HG03354 (cell line): ENCODE data around the gene SPTLC3.
"Not testable (repeated sequence)": the region's sequence is repeated elsewhere in the genome, so short reads cannot be mapped to it uniquely, and the experiment has no call there.

ENCODE experiments used
- ATAC-seq: cut with Tn5 transposase; IDR thresholded peaks from one replicate; pipeline ENCODE4 v1.9.1; 2021; ENCODE audit warnings: mild to moderate bottlenecking; ENCODE audit not compliant: unreplicated experiment, poor library complexity, severe bottlenecking

Gene SPTLC3

DNA sequence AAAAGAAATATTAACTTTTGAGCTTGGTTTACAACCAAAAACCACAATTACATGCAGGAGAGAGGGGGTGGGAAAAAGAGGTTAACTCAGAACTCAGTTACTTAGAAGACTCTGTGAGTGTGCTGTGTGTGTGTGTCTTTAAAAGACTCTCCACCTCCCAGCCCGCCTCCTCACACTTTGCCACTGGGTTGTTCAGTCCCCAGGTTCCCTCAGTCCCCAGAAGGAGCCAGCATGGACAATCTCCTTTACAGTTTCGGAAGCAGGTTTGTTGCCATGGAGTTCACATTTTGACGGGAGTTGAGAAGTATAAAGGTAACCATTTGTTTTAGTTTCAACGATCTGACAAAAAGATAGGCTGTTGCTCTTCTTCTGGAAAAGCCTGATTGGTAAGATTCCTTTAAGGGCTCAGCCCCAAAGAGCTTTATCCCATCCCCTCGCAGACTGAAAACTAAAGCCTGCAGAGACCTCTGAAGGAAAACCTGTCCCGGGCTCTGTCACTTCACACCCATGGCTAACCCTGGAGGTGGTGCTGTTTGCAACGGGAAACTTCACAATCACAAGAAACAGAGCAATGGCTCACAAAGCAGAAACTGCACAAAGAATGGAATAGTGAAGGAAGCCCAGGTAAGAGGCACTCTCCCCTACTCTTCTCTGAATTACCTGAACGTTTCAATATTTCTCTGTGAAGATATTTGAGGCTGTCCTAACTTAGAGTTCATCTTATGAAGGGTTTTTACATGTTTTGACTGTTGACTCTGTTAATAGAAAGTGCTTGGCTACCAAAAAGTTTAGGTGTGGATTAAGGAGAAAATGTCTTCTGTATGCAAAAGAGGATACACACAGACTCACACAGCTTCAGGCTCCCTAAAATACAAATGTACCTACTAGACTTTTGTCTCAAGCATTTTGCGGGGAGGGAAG, at the start of gene SPTLC3:
Gene SPTLC3 (plus strand): TSS at position 212 of the 921 bp plus-strand sequence. CDS start 296 bp downstream, at position 508.
- ATAC-seq: peak; percentile 38

DNA sequence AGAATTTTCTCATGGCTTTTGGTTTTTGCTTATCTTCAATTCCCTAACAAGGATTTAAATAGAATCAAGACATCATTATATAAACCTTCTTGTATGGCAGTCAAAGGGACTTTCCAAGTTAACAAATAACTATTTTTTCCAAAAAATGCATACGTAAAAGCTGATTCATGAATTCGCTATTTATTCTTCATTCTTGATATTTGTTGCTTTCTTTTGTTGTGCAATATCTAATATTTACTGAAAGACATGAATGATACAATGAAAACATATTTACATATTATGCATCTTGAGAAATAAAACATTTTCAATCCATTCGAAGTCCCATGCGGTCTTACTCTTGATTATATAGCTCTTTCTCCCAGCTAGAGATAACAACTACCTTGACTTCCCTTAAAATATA, 47.0 kb upstream of the SPTLC3 start:
- no peak for ATAC-seq

DNA sequence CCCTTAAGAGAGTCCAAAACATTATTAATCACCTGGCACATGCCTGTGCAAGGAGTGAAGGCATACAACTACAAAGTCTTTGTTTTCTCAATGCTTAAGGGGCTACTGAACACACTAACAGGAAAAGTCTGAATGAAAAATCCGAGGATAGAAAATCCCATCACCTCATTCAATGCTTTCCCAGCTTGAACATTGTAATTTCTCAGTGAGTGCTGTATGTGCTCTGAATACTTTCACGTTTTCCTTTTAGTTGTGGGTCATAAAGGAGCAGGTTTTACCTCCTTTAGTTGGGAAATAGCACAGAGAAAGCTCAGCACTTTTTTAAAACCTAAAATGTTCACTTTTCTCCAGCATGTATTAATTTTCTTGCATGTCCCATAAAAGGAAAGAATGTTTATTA, 45.9 kb upstream of the SPTLC3 start:
- no peak for ATAC-seq

DNA sequence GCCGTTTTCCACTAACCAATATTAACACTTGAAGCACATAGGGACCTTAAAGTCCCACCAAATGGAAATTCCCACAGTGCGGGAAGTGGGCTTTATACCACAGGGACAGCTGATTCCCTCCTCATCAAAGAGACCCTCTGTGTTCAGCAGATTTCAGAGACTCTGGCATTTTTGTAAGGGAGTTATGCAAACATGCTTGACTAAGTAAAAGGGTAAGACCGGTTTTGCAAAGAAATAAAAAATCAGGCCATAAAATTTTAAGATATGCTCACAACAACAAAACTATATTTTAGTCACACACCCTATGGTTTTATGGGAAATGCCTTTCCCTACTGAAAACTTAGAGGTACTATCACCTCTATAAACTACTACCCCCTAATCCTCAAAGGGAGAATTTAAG, 45.4 kb upstream of the SPTLC3 start:
- no peak for ATAC-seq

DNA sequence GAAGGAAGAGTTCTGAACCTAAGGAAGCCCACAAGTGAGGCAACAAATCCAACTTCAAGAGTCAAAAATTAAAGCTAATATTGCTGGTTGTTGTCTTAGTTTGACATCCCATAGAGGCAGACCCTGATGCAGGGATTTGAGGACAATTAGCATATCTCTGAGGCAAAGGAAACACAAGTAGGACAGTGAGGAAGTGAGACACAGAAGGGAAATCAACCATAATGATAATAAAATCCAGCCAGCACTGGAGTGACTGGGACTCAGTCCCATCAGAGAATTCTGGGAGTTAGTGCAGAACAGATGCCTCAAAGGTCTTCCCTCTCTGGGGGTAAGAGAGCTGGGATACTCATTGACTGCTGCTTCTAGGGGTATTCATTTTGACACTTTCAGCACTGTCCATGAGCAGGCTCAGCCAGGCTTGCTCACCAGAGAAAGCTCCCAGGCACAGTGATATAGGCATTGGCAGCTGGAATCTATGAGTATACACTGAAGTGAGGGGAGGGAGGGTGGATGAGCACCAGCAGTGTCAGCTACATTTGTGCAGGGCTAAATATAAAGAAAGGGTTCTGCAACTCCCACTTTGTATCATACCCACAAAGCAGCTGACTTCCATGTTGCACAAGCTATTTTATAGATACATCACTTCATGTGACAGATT, 43.4 kb upstream of the SPTLC3 start:
- no peak for ATAC-seq

DNA sequence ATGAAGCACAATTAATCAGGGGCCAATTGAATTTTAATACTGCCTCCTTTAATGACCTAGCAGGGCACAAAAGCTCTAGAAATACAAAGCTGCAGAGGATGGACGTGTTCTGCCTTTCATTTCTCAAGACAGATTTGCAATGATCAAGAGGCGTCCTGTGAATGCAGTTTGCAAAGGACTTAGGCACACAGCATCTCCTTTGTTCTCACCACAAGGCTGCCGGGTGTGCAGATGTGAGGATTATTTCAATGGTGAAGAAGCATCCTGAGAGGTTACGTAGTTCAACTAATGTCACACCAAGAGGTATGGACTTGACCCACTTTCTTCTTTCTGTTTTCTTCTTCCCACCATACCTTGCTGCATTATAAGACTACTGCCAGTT, 42.9 kb upstream of the SPTLC3 start:
- no peak for ATAC-seq

DNA sequence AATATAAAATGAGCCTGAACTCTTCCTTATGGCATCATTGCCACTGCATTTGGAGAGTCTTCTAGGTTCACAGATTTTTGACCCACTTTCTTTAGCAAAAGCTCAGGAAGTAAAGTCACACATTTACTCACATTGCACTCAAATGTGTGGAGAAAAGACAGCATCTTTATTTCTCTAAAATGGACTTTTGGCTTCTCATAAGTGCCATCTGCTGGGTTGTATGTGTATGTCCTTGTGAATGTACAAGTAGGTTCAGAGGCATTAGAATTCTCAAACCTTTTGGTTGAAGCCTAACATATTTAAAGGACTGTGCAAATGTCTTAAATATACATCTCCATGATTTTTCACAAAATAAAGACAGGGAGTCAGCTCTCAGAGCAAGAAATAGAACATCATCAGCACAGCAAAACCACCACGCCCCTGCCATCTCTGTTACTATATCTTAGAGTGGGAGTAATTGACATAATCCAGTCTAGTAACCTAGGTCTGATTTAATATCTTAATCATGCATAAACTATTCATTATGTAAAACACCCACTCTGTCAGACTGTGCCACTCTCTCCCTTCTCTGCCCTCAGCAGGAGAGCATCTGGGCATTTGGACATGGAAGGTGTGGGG, 42.2 kb upstream of the SPTLC3 start:
- ATAC-seq: no peak

DNA sequence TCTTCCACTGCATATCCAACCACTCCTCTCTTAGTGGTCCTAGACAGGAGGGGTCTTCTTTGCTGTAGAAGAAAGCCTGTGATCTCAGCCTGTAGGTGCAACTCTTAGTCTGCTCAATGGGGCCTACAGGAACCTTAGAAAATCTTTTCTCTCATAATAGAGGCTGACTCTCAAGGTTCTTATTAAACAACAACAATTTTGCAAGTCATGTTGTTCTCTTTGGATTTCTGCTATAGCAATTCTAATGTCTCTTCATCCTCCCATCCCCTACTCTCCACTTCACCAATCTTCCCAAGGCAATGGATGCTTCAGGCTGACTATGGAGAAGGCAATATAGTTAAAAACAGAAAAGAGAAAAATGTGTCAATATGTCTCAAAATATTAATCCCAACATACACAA, 40.8 kb upstream of the SPTLC3 start:
- no peak for ATAC-seq

DNA sequence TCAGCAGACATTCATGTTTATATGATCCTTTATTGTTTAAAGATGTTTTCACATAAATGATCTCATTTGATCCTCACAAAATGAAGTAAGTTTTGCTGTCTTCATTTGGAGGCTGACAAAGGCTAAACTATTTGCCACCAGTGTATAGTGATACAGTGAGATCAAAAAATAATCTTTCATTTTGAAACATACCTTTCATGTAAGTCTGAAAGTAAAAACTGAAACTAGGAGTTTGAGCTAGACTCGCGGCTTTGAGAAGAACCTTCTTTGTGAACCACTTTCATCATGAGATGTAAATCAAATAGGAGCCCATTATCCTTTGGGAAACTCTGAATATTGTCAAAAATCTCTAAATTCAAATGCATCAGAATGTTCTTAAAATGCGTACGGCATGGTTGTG, 40.3 kb upstream of the SPTLC3 start:
- ATAC-seq: no peak

DNA sequence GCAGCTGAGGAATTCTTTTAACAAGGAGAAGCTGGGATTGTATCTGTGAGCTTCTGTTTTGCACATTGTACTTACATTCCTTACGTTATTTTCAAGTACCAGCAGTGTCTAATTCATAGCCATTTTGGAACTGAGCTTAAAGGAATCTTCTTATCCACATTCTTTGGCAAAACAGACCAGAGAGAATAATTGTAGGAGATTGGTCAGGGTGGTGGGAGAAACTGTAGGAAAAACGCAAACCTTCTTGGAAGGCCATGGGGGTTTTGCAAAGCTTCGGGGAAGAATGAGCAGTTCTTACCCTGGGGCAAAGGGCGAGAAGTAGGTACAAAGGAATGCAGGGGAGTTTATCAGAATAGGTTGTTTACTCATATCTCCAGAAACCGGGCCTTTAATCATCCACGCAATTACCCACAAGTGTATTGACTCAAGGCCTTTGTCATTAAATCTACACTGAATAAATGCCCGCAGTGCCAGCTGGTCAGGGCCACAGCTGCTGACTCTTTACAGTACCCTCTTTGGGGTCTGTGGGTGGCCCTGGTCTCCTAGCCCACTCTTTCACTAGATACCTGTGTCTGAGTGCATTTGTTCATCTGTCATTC, 39.6 kb upstream of the SPTLC3 start:
- no peak for ATAC-seq

DNA sequence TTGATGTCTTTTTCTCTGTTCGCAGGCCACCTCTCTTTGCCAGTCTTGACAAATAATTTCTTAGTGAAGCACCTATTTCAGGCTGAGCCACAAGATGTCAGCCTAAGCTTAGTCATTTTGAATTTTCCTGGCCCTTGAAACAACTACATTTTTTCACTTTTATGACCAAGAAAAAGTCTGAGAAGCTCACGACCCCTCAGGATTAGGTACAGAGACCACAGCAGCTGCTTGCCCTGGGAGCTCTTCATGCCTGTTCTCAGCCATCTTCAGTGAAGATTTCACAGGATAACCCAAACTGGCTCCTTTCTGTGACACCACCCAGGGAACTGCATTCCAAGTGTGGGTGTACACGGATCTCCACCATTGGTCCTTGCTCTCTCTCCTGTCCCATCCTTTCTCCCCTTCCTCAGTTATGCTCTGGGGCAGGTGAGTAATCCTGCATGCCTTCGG, 38.4 kb upstream of the SPTLC3 start:
- no peak for ATAC-seq

DNA sequence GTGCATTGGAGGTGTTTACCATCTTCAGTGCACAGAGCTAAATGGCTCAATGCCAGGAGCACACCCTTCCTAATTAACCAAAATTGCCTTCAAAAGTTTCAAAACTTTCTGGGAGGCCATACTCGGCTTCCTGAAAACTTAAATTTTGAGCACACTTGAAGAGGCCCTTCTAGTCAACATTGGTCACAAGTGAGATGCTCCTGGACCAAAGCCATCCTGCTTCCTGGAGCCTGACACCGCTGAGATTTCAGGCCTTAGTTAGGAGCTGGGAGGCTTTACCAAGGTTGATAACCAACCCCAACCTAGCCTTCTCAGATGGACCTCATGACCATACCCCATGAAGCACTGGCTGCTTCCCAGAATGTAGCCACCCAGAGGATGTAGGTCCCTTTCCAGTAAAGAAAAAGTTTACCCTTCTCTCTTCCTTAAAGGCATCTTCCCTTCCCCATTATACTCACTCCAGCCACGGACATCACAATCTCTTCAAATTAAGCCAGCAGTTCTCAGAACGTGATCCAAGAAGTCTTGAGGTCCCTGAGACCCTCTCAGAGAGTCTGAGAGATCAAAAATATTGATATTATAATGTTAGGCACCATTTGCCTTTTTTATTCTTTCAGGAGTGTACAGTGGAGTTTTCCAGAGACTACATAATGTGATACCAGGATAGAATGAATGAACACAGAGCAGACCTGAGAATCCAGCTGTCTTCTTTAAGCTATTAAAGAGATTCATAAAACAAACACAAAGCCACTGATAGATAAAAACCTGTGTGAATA, 32.8 kb upstream of the SPTLC3 start:
- ATAC-seq: no peak

DNA sequence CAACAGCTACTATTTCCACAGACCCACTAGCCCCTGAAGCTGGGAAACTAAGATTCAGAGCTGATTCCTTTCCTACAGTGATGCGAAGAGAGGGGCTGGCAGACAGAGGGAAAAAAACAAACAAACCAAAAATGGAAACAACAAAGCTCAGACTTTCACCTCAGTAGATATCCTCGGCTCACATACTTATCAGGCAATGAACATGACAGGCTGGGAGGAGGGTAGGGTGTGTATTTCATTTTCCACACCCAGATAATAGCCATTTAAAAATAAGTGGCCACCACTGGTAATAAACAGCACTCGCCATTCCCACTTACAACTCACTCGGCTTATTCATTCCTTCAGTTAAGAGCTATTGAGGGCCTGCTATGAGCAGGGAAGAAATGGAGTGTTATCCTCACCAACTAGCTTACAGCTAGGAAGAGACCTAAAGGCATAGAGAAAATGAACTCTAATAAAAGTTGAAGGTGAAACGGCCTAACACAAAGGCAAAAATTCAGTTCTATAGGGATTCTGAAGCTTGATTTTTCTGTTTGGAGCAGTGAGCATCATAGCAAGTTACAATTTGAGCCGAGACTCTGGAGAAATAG, 32.0 kb upstream of the SPTLC3 start:
- no peak for ATAC-seq

DNA sequence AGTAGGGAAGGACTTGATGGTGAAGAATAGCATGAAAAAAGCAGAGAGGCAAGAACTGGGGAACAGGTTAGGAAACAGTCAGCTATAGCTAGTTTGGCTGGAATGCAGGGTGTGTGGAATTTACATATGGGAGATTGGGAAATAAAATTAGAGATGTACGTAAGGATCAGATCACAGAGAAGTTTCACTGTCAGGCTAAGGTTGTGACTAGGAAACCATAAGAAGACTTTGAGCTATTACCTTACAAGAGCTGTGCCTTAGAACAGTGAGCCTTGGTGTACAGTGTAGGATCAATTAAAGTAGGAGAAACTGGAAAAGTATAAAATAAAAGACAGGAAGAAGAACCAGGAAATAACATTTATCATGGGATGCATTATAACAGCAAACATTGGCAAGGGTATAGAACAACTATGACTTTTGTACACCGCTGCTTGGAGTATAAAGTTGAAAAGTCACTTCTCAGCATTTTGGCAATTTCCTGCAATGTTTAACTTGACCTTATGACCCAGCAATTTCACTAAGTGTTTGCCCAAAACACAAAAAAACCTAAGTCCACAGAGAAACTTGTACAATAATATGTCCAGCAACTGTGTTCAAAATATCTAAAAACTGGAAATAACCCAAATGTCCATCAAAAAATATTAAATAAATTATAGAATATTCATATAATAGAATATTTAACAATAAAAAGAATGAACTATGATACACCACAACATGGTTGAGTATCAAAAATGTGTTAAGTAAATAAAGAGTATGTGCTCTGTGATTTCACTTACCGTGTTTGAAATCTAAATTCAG, 31.2 kb upstream of the SPTLC3 start:
- ATAC-seq: no peak

DNA sequence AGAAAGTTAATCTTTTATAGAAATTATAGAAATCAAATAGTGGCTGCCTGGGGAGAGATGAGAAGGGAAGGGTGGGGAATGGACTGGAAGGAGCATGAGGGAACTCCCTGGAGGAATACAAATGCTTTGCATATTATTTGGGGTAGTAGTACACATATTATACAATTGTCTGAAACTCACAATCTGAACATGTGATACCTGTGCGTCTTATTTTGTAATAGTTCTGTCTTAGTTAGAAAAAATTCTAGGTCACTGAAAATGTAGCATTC, 30.7 kb upstream of the SPTLC3 start:
- ATAC-seq: no peak

DNA sequence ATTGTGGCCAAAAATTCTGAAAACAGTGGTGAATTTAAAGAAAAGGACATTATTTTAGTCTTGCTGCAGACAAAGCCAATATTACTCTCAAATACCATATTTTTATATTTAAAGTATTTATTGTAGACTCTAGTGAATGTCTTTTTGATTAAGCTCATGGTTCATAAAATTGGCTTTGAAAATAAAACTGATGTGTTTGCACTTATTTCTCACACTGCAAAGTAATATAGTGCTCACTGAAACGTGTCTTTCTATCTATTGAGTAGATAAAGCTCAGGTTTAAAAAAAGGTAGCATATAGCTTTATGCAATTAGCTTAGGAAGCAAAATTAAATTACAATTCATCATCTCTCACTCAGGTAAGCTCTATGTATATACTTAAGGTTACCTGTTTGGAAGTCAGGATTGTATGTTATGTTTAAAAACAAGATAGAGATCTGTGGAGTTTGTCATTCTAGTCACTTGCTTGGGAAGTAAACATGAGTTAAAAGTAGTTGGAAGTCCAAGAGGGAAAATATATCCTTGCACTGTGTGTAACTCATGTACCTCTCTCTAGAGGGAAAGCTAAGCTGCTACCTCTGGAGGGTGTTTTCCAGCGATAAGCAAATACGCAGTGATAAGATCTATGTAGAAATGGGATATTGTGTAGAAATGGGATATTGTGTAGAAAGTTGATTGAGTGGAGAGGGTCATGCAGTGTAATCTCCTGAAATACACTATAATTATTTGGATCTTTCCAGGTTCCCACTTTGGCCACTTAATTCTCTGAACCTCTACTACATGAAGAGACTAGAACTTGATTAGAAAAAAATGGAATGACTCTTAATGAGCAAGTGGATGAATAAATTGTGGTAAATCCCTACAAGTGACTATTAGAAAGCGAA, 29.9 kb upstream of the SPTLC3 start:
- ATAC-seq: no peak

DNA sequence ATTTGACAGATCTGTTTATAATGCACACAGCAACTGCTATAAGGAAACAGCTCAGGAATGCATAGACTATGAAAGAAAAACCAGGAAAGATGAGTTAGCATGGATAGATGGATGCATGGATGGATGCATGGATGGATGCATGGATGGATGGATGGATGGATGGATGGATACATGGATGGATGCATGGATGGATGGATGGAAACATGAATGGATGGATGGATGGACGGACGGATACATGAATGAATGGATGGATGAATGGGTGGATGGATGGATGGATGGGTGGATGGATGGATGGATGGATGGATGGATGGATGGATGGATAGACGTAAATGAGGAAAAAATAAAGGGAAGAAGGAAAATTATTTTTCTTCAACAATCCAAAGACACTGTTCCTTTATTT, 29.1 kb upstream of the SPTLC3 start:
- ATAC-seq: not testable (repeated sequence)

DNA sequence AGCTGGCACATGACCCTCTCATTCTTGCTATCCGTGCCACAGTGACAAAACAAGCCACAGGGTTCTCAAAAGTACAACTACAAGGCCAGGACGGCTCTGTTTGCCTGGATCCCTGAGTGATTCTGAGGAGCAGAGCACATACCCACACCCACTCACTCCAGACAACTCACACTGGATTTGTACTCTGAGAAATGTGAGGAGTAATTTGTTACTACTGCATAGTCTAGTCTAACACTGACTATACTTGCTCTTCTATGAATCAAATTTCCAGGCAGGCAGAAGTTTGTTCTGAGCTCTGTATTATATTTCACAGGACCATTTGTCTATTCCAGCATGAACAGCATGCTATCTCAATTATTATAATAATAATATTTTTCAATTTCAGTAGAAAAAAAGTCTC, 26.7 kb upstream of the SPTLC3 start:
- no peak for ATAC-seq
